IPS-NIHi11 (cell line): ENCODE measurements around the gene INPP5F.
"Not testable (repeated sequence)": the region's sequence is repeated elsewhere in the genome, so short reads cannot be mapped to it uniquely, and the experiment has no call there.

Experiments
- DNase-seq: peaks from one replicate; pipeline ENCODE4 v3.0.0; 2012; ENCODE audit warnings: mixed read lengths, low spot score

The INPP5F gene

DNA sequence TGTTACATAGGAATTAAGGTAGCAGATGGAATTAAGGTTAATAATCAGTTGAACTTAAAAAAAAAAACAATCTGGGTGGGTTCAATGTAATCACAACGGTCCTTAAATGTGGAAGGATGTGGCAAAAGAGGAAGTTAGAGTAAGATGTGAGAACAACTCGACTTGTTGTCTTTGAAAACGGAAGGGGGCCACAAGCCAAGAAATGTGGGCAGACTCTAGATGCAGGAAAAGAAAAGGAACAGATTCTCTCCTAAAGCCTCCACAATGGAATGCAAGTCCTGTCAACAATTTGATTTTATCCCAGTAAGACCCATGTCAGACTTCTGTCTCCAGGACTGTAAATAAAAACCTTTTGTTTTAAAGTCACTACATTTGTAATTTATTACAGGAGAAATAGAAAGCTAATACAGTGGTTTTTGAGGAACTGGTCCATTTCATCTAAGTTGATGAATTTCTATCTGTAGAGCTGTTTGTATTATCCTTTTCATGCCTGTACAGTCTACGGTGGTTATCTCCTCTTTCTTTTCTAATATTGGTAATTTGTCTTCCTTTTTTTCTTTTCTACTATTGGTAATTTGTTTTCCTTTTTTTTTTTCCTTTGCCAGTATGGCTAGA lies 138.2 kb downstream of the INPP5F start:
- DNase-seq: no peak

DNA sequence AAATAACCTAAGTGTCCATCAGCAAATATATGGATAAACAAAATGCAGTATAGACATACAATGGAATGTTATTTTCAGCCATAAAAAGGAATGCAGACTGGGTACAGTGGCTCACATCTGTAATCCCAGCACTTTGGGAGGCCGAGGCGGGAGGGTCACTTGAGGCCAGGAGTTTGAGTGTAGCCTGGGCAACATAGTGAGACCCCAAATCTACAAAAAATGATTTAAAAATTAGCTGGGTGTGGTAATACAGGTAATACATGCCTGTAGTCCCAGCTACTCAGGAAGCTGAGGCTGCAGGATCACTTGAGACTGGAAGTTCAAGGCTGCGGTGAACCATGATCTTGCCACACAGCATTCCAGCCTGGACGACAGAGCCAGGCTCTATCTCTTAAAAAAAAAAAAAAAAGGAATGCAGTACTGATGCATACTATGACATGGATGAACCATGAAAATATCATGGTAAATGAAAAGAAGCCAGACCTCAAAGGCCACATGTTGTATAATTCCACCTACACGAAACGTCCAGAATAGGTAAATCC lies 139.9 kb downstream of the INPP5F start:
- DNase-seq: no peak

DNA sequence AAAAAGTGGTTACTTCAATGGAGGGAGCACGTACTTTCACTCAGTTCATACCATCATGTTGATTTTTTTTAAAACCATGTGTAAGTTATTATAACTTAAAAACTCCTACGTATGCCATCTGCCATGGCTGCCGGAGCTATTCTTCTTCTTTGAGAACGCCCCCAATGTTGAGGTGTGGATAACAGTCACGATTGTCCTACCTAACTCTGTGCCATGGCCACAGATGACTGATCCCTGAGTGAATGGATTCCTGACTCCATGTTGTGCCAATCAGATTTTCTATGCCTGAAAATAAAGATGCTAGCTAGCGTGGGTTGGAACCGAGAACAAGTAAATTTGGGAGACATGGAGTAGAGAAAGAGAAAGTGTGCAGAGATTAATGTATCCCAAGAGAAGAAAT lies 141.5 kb downstream of the INPP5F start:
- DNase-seq: no peak

DNA sequence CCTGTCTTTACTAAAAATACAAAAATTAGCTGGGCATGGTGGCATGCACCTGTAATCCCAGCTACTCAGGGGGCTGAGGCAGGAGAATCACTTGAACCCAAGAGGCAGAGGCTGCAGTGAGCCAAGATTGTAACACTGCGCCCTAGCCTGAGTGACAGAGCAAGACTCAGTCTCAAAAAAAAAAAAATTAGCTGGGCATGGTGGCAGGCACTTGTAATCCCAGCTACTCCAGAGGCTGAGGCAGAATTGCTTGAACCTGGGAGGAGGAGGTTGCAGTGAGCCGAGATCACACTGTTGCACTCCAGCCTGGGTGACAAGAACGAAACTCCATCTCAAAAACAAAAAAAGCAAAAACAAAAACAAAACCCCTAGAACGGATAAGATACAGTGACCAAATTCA lies 143.5 kb downstream of the INPP5F start:
- not testable (repeated sequence) for DNase-seq

DNA sequence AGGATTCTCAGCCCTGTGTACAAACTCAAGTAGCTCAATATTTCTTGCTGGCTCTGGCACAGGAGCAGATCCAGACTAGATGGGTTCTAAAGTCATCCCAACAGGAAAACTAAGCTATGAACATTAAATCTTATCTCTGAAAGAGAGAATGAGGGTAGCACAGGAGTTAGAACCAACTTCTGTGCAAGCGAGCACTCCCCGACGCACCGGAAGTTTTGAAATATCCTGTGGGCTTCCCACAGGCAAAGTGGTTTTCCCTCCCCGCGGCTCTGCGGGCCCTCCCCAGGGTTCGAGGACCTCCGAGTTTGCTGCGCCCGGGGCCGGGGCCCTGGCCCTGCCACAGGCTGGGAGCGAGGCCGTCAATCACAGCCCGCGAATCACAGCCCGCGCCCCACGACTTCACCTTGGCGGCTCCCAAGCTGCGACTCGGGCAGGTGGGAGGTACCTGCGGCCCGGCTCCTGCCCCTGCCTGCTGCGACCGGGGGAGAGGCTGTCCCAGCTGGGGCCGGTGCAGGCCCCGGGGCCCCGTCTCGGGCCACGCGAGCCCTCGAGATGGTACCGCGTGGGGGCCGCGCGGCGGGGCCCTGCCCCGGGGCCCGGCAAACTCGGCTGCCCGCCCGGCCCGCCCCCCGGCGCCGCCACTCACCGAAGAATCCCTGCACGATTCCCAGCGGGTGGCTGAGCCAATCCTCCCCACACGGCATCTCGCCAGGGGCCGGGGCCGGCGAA lies 146.2 kb downstream of the INPP5F start:
- DNase-seq: peak; percentile 79

DNA sequence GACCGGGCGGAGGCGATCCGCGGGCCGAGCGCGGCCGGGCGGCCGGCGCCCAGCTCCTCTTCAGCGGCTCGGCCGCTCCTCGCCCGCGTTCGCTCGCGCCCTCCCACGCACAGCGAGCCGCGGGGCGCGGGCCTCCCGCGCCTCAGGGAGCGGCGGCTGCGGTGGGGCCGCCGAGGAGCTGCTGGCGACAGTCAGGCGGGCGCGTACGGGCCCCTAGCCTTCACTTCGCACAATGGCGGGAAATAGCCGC lies 146.7 kb downstream of the INPP5F start, which contains the start of gene MCMBP:
MCMBP (minus strand) TSS at position 234 of the 250 bp plus-strand sequence. CDS start 259 bp downstream, outside the sequence.
- no peak for DNase-seq

DNA sequence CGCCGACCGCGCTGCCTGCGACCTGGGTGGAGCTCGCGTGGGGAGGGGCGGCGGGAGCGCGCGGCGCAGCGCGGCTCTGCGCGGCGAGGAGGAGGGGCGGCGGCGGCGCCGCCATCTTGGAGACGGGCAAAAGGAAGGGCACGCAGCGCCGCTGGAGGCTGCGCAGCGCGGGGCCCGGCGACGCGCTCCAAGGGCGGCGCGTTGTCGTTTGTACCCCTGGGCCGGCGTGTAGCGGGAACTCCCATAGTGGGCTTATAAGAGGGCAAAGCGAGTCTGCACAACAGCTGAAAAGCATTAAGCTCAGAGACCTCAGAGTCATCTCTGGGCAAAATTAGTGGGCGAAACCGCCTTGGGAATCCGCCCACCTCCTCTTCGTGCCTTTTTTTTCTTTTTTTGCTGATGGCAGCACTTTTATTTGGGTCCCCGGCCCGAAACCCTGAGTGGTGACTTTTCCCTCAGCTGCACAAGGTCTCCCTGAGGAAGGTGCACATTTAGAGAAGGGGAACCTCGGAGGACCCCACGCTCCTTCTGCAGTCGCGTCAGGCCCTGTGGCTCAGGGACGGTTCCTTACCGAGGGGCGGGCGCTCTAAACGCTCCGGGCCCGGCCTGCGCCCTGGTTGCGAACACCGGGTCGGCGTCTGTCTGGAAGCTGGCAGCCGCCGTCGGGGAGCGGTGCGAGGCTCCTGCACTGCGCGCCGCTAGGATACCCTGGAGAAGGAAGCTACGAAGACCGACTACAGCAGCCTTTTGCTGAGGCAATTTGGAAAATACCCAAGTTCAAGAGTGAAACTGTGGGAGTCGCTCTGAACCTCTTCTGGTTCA lies 147.2 kb downstream of the INPP5F start:
- peak; percentile 88 for DNase-seq

DNA sequence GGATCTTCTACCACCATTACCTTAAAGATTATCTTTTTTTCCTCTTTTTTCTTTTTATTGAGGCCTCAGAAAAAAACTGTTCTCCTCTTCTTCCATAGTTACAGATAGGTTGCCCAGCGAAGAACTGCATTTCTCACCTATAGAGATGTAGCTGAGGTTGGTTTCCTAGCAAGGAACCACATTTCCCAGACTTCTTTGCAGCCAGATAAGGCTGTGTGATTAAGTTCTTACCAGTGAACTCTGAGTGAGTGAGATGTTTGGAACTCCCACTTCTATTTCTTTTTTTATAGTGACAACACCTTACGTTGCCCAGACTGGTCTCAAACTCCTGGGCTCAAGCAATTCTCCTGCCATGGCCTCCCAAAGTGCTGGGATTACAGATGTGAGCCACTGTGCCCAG lies 152.7 kb downstream of the INPP5F start:
- no peak for DNase-seq
